ENCODE measurements around the gene CCDC137.

CCDC137 gene

DNA sequence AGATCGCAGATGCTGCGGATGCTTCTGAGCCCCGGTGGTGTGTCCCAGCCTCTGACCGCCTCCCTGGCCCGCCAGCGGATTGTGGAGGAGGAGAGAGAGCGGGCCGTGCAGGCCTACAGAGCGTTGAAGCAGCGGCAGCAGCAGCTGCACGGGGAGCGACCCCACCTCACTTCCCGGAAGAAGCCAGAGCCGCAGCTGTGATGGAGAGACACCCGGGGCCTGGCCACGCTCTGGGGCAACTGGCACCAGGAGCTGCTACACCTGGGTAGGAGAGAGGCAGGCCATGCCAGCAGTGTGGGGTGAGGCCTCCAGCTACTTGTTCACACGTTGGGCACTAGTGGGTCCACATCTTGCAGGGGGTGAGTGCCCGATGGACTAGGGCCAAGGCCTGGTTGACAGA, 6.0 kb downstream of the CCDC137 start:
- no peak overlapping the region for H3K27ac ChIP-seq (replicated peaks)
- TF ChIP-seq, protein P1, sequence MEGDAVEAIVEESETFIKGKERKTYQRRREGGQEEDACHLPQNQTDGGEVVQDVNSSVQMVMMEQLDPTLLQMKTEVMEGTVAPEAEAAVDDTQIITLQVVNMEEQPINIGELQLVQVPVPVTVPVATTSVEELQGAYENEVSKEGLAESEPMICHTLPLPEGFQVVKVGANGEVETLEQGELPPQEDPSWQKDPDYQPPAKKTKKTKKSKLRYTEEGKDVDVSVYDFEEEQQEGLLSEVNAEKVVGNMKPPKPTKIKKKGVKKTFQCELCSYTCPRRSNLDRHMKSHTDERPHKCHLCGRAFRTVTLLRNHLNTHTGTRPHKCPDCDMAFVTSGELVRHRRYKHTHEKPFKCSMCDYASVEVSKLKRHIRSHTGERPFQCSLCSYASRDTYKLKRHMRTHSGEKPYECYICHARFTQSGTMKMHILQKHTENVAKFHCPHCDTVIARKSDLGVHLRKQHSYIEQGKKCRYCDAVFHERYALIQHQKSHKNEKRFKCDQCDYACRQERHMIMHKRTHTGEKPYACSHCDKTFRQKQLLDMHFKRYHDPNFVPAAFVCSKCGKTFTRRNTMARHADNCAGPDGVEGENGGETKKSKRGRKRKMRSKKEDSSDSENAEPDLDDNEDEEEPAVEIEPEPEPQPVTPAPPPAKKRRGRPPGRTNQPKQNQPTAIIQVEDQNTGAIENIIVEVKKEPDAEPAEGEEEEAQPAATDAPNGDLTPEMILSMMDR (IDR thresholded peaks at IDR 0.05; ENCODE audit: insufficient read depth, low read length): no peak
- TF ChIP-seq POLR2AphosphoS5 (IDR thresholded peaks at IDR 0.05; ENCODE audit: low read depth) (no peak), GABPA (IDR thresholded peaks at IDR 0.05; ENCODE audit: low read depth) (no peak), REST (IDR thresholded peaks at IDR 0.05; ENCODE audit: insufficient replicate concordance, low read depth) (no peak), SPI1 (IDR thresholded peaks at IDR 0.05; ENCODE audit: borderline replicate concordance, low read depth) (no peak)
- DNase-seq (ENCODE audit: low read depth in 1 of 2, low spot score in 1 of 2): no peak
- H3K4me3 ChIP-seq (replicated peaks; ENCODE audit: insufficient read depth, low read length): no peak overlapping the region
- H3K27me3 ChIP-seq (ENCODE audit: insufficient read depth, poor library complexity, severe bottlenecking): no peaks in the 10 kb centered on the region

GRCh38 chr17:81672954-81673353, 6.4 kb downstream of the CCDC137 start:
- DNase-seq (ENCODE audit: low read depth in 1 of 2, low spot score in 1 of 2): no peak
- H3K27ac ChIP-seq (replicated peaks): no peak overlapping the region
- TF ChIP-seq, protein P1 (IDR thresholded peaks at IDR 0.05; ENCODE audit: insufficient read depth, low read length): no peak
- no peak for TF ChIP-seq REST (IDR thresholded peaks at IDR 0.05; ENCODE audit: insufficient replicate concordance, low read depth)
- H3K27me3 ChIP-seq (ENCODE audit: insufficient read depth, poor library complexity, severe bottlenecking): no peaks in the 10 kb centered on the region
- no peak overlapping the region for H3K4me3 ChIP-seq (replicated peaks; ENCODE audit: insufficient read depth, low read length)

DNA sequence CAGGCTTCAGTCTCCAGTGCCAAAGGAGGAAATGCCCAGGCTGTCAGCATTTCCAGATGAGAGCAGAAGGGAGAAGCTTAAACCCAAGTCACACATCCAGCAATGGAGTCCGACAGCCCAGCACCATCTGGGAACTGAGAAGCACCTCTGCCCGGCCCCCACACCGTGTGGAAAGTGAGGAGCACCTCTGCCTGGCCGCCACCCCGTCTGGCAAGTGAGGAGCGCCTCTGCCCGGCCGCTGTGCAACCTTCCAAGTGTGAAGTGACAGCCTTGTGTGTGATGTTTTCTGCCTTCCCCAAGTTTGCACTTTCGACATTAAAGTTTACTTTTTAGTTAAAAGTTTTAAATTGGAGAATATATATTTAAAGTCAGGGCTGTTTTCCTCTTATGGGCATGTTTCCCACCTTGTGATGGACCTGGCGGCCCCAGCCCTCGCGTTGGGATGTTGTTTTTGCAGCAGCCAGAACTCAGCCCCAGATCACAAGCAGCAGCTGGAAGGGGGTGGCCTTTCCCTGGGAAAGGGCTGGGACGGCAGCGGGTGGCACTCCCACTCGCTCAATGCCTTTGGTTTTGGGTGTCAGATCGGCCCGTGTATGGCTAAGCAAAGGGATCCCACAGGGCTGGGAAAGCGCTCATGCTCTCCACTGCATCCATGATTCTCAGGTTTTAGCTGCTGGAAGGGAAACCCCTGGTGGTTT, 7.2 kb downstream of the CCDC137 start:
- Histone ChIP-seq H3K4me3 (replicated peaks; ENCODE audit: insufficient read depth, low read length) (no peak overlapping the region), H3K27ac (replicated peaks) (no peak overlapping the region), H3K27me3 (ENCODE audit: insufficient read depth, poor library complexity, severe bottlenecking) (no peaks in the 10 kb centered on the region)
- TF ChIP-seq, protein P1 (IDR thresholded peaks at IDR 0.05; ENCODE audit: insufficient read depth, low read length): no peak
- TF ChIP-seq SPI1 (IDR thresholded peaks at IDR 0.05; ENCODE audit: borderline replicate concordance, low read depth): no peak
- no peak for TF ChIP-seq REST (IDR thresholded peaks at IDR 0.05; ENCODE audit: insufficient replicate concordance, low read depth)
- no peak for TF ChIP-seq GABPA (IDR thresholded peaks at IDR 0.05; ENCODE audit: low read depth)
- peak; percentile 54; the same call in 1 of the 2 replicates for TF ChIP-seq POLR2AphosphoS5 (IDR thresholded peaks at IDR 0.05; ENCODE audit: low read depth)
- no peak for DNase-seq (ENCODE audit: low read depth in 1 of 2, low spot score in 1 of 2)
